Stomach (tissue), 9 donors: Measurements from ENCODE around the gene DGAT2L6. TPM values are rescaled to one million over a fixed set of nuclear protein-coding genes. Genes with fewer than 3 reads are reported as not detected.

ENCODE experiments used
- DNase-seq, 2 donors: peaks; one replicate each; pipeline versions ENCODE4 v3.0.0 to v3.0.0-alpha.2; 2013 to 2019
- H3K27ac ChIP-seq, 5 donors: fragments of 200-600 bp in 4 of 5; sonication (generic) in 4 of 5; one replicate each; pipeline ENCODE4 v1.5.1; 2013 to 2019; ENCODE audit warnings: mild to moderate bottlenecking in 1 of 5, moderate library complexity in 1 of 5
- H3K27me3 ChIP-seq, 3 donors: fragments of 200-600 bp; sonication (generic); one replicate each; pipeline ENCODE4 v1.5.1; 2017 to 2019; ENCODE audit warnings: mixed run types in 1 of 3
- H3K36me3 ChIP-seq, 4 donors: fragments of 200-600 bp; sonication (generic); 1 replicate in 3 of 4; 2 replicates in 1 of 4; pipeline ENCODE4 v1.5.1; 2016 to 2019
- H3K4me1 ChIP-seq, 4 donors: fragments of 200-600 bp; sonication (generic); one replicate each; pipeline ENCODE4 v1.5.1; 2016 to 2019
- H3K4me3 ChIP-seq, 4 donors: fragments of 200-600 bp; sonication (generic) in 3 of 4; one replicate each; pipeline ENCODE4 v1.5.1; 2016 to 2019; ENCODE audit warnings: mild to moderate bottlenecking in 1 of 4
- H3K9me3 ChIP-seq, 4 donors: fragments of 200-600 bp; sonication (generic); one replicate each; pipeline ENCODE4 v1.5.1; 2016 to 2019
- EP300 ChIP-seq: sonication (generic); formaldehyde crosslinking; IDR thresholded peaks from one replicate; pipeline ENCODE4 v1.6.1; 2017; ENCODE audit warnings: antibody characterized with exemption
- POLR2A ChIP-seq, 4 donors: fragments of 450-650 bp; IDR thresholded peaks; one replicate each; pipeline ENCODE4 v1.6.1; 2016; ENCODE audit warnings: antibody characterized with exemption in 4 of 4, control low read depth in 2 of 4, mild to moderate bottlenecking in 1 of 4, moderate library complexity in 1 of 4
- POLR2AphosphoS5 ChIP-seq, 3 donors: sonication (generic); formaldehyde crosslinking; IDR thresholded peaks; one replicate each; pipeline ENCODE4 v1.6.1; 2016; ENCODE audit warnings: antibody characterized with exemption in 3 of 3
- WGBS, 5 donors: extraction: QIAGEN DNeasy Blood & Tissue Kit in 3 of 5; methylation state at CpG; one replicate each; pipeline versions ENCODE4 v1.1.5 to v1.1.7; 2013 to 2018; 5-methylcytosine and 5-hydroxymethylcytosine counted together
- intact Hi-C: fragments of 100-400 bp; cut with DNase I; formaldehyde crosslinking; loops from one replicate; pipeline ENCODE4 v1.15.1; 2023; ENCODE audit warnings: low total_unique reads
- polyA plus RNA-seq, 3 donors: library from polyadenylated mRNA; stranded (reverse); fragments of 200-250 nt; gene quantifications; one replicate each; pipeline ENCODE4 v1.2.3, GENCODE V29; 2013
- total RNA-seq, 5 donors: library from RNA; depleted of rRNA; stranded (reverse); fragments of >200 nt; gene quantifications; one replicate each; pipeline versions ENCODE4 v1.1.0 to v1.2.3, GENCODE V29; 2014 to 2016
- TF ChIP-seq, protein P1 (sequence below), 7 experiments: fragments of 450-650 bp in 4 of 7; fragments of 200-600 bp in 3 of 7; sonication (generic) in 3 of 7; IDR thresholded peaks; one replicate each; pipeline ENCODE4 v1.5.1; 2016 to 2019; ENCODE audit warnings: antibody characterized with exemption in 7 of 7, control low read depth in 2 of 7, mild to moderate bottlenecking in 1 of 7
- donor health status: healthy with polysubstance abuse.
- donor health status: Bipolar disorder and iron deficiency.
- donor health status: healthy.

The DGAT2L6 gene
- total and polyA plus RNA-seq, 8 donors: not detected

DNA sequence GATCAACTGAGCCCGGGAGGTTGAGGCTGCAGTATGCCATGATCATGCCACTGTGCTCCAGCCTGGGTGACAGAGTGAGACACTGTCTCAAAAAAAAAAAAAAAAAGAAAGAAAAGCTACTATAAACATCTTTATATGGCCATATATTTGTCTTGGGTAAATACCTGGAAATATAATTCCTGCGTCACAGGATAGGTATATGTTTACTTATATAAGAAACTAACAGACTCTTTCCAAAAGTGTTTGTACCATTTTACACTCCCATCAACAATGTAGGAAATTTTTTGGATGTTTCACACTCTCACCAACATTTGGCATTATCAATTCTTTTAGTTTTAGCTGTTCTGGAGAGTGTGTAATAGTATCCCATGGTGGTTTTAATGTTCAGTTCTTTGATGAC is 70.0 kb downstream of the DGAT2L6 start:
- H3K27me3 ChIP-seq: no peaks in the 10 kb centered on the region
- no peak overlapping the region for H3K4me3 ChIP-seq
- TF ChIP-seq, protein P1, sequence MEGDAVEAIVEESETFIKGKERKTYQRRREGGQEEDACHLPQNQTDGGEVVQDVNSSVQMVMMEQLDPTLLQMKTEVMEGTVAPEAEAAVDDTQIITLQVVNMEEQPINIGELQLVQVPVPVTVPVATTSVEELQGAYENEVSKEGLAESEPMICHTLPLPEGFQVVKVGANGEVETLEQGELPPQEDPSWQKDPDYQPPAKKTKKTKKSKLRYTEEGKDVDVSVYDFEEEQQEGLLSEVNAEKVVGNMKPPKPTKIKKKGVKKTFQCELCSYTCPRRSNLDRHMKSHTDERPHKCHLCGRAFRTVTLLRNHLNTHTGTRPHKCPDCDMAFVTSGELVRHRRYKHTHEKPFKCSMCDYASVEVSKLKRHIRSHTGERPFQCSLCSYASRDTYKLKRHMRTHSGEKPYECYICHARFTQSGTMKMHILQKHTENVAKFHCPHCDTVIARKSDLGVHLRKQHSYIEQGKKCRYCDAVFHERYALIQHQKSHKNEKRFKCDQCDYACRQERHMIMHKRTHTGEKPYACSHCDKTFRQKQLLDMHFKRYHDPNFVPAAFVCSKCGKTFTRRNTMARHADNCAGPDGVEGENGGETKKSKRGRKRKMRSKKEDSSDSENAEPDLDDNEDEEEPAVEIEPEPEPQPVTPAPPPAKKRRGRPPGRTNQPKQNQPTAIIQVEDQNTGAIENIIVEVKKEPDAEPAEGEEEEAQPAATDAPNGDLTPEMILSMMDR (IDR thresholded peaks at IDR 0.05): no peak
- TF ChIP-seq EP300: no peak
- no peak for TF ChIP-seq POLR2AphosphoS5 (IDR thresholded peaks at IDR 0.05)
- TF ChIP-seq POLR2A (IDR thresholded peaks at IDR 0.05): no peak
- intact Hi-C loops: no loop called here
- DNase-seq: no peak
- WGBS, 5 donors: 58 to 89% (median 83%) methylated on average over 2 of the region's 2 CpGs
- H3K36me3 ChIP-seq: no peaks in the 10 kb centered on the region
- no peaks in the 10 kb centered on the region for H3K4me1 ChIP-seq
- no peak overlapping the region for H3K27ac ChIP-seq
- H3K9me3 ChIP-seq: peaks cover 0 to 4% (median 0%) of the 10 kb centered on the region in 4 donors

- intact Hi-C loops: no loop called here
- H3K4me3 ChIP-seq: no peak overlapping the region
- no peaks in the 10 kb centered on the region for H3K4me1 ChIP-seq
- H3K9me3 ChIP-seq: no peaks in the 10 kb centered on the region
- 55 to 77% (median 68%) methylated on average over 2 of the region's 2 CpGs for WGBS, 5 donors
- TF ChIP-seq POLR2A (IDR thresholded peaks at IDR 0.05) (no peak), POLR2AphosphoS5 (IDR thresholded peaks at IDR 0.05) (no peak), EP300 (no peak)
- TF ChIP-seq, protein P1 (IDR thresholded peaks at IDR 0.05): no peak
- DNase-seq: no peak
- no peaks in the 10 kb centered on the region for H3K36me3 ChIP-seq
- no peak overlapping the region for H3K27ac ChIP-seq
- no peaks in the 10 kb centered on the region for H3K27me3 ChIP-seq
These were observed 75.2 kb downstream of the DGAT2L6 start for GRCh38 chrX:70252491-70252890.

- Histone ChIP-seq H3K4me3 (no peak overlapping the region), H3K4me1 (no peaks in the 10 kb centered on the region), H3K36me3 (no peaks in the 10 kb centered on the region), H3K27me3 (no peaks in the 10 kb centered on the region), H3K27ac (no peak overlapping the region), H3K9me3 (no peaks in the 10 kb centered on the region)
- TF ChIP-seq EP300 (no peak), POLR2AphosphoS5 (IDR thresholded peaks at IDR 0.05) (no peak), POLR2A (IDR thresholded peaks at IDR 0.05) (no peak)
- TF ChIP-seq, protein P1 (IDR thresholded peaks at IDR 0.05): no peak
- intact Hi-C loops: no loop called here
- DNase-seq: no peak
- 57 to 88% (median 71%) methylated on average over 3 of the region's 3 CpGs for WGBS, 5 donors
These were observed 76.2 kb downstream of the DGAT2L6 start for GRCh38 chrX:70253377-70254062.

DNA sequence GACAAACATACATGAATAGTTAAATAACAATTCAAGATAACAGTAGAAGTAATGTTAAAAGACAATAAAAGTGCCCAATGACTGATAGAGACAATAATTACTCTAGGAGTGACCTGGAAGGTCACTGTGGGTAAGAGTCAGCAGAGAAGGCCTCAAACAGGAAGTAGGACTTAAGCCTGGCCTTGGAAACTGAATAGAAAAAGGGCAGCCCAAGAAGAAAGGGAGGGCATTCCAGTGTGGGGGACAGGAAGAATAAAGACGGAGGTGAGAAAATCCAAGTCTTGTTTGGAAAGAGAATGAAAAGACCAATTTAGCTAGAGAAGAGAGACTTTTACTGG is 76.7 kb downstream of the DGAT2L6 start:
- H3K27me3 ChIP-seq: no peaks in the 10 kb centered on the region
- intact Hi-C loops: no loop called here
- H3K4me3 ChIP-seq: no peak overlapping the region
- WGBS, 5 donors: 63 to 80% (median 76%) methylated on average over 1 of the region's 1 CpG
- no peak overlapping the region for H3K27ac ChIP-seq
- DNase-seq: no peak
- H3K9me3 ChIP-seq: no peaks in the 10 kb centered on the region
- TF ChIP-seq POLR2AphosphoS5 (IDR thresholded peaks at IDR 0.05): no peak
- no peak for TF ChIP-seq POLR2A (IDR thresholded peaks at IDR 0.05)
- TF ChIP-seq, protein P1 (IDR thresholded peaks at IDR 0.05): no peak
- no peak for TF ChIP-seq EP300
- no peaks in the 10 kb centered on the region for H3K4me1 ChIP-seq
- no peaks in the 10 kb centered on the region for H3K36me3 ChIP-seq
